Lung (tissue), 12 donors: ENCODE data around the gene RABGAP1L. TPM values are rescaled to one million over a fixed set of nuclear protein-coding genes. Genes with fewer than 3 reads are reported as not detected.

Experiments
- ATAC-seq: fragments of 200-7000 bp; cut with Tn5 transposase; one replicate; pipeline ENCODE4 v1.9.1; 2020; ENCODE audit warnings: moderate number of reproducible peaks; ENCODE audit not compliant: insufficient read depth, low FRiP score
- DNase-seq, 3 donors: peaks; one replicate each; pipeline ENCODE4 v3.0.0-alpha.2; 2013 to 2017
- H3K27ac ChIP-seq, 2 donors: one replicate each; pipeline ENCODE4 v1.5.1; 2013; ENCODE audit warnings: mild to moderate bottlenecking in 2 of 2, moderate library complexity in 2 of 2, control low read depth in 1 of 2, inconsistent platforms in 1 of 2, low read depth in 1 of 2, low read length in 1 of 2
- H3K27me3 ChIP-seq, 3 donors: one replicate each; pipeline ENCODE4 v1.5.1; 2013; ENCODE audit warnings: low read length in 2 of 3; ENCODE audit not compliant: control insufficient read depth in 3 of 3, insufficient read depth in 3 of 3
- H3K36me3 ChIP-seq, 4 donors: one replicate each; pipeline ENCODE4 v1.5.1; 2013; ENCODE audit warnings: low read length in 4 of 4, mild to moderate bottlenecking in 1 of 4, moderate library complexity in 1 of 4; ENCODE audit not compliant: control insufficient read depth in 4 of 4, insufficient read depth in 4 of 4
- H3K4me1 ChIP-seq, 5 donors: one replicate each; pipeline ENCODE4 v1.5.1; 2013; ENCODE audit warnings: low read length in 5 of 5, mild to moderate bottlenecking in 2 of 5, moderate library complexity in 1 of 5; ENCODE audit not compliant: control insufficient read depth in 5 of 5, insufficient read depth in 5 of 5
- H3K4me3 ChIP-seq: one replicate; pipeline ENCODE4 v1.5.1; 2013; ENCODE audit warnings: mild to moderate bottlenecking, control low read depth, moderate library complexity
- H3K9ac ChIP-seq, 2 donors: one replicate each; pipeline ENCODE4 v1.5.1; 2013; ENCODE audit warnings: low read length in 2 of 2, control low read depth in 1 of 2; ENCODE audit not compliant: insufficient read depth in 1 of 2
- H3K9me3 ChIP-seq, 4 donors: one replicate each; pipeline ENCODE4 v1.5.1; 2013; ENCODE audit warnings: low read length in 3 of 4, mild to moderate bottlenecking in 1 of 4, moderate library complexity in 1 of 4; ENCODE audit not compliant: control insufficient read depth in 4 of 4, insufficient read depth in 3 of 4
- CTCF ChIP-seq: IDR thresholded peaks from 2 replicates; pipeline ENCODE4 v1.5.1; 2012; ENCODE audit warnings: mild to moderate bottlenecking; ENCODE audit errors: control extremely low read depth, extremely low read depth
- WGBS, 2 donors: extraction: QIAGEN DNeasy Blood & Tissue Kit; methylation state at CpG; one replicate each; pipeline ENCODE4 v1.1.7; 2013; 5-methylcytosine and 5-hydroxymethylcytosine counted together
- polyA plus RNA-seq, 2 donors: library from polyadenylated mRNA; stranded (reverse); fragments of 200-250 nt; gene quantifications; one replicate each; pipeline ENCODE4 v1.2.1, GENCODE V29; 2013
- total RNA-seq, 2 donors: library from RNA; depleted of rRNA in 1 of 2; stranded (reverse); fragments of >200 nt in 1 of 2; gene quantifications; one replicate each; pipeline ENCODE4 v1.2.1, GENCODE V29; 2014 to 2021
- donor health status: control.
- donor health status: control.
- donor health status: Bipolar disorder and iron deficiency.
- donor health status: healthy.
- donor health status: DM: yes; HTN: yes; CAD: no.

RABGAP1L gene
- total and polyA plus RNA-seq, 4 donors, result 16.0 to 123 (median 44.5) TPM

- Histone ChIP-seq H3K4me1 (peaks cover 0 to 7% (median 2%) of the 10 kb centered on the region in 5 donors), H3K9me3 (peaks cover 0 to 3% (median 0%) of the 10 kb centered on the region in 4 donors), H3K4me3 (no peak overlapping the region), H3K9ac (no peak overlapping the region), H3K27me3 (no peaks in the 10 kb centered on the region), H3K36me3 (no peaks in the 10 kb centered on the region), H3K27ac (no peak overlapping the region)
- no peak for TF ChIP-seq CTCF
- no peak for DNase-seq
- ATAC-seq, result no peak
Observed at GRCh38 chr1:174445351-174445750, 286.0 kb downstream of the RABGAP1L start.

GRCh38 chr1:174445817-174446216, 286.5 kb downstream of the RABGAP1L start:
- Histone ChIP-seq H3K4me1 (peaks cover 0 to 7% (median 2%) of the 10 kb centered on the region in 5 donors), H3K36me3 (no peaks in the 10 kb centered on the region), H3K9me3 (peaks cover 0 to 3% (median 0%) of the 10 kb centered on the region in 4 donors), H3K27me3 (no peaks in the 10 kb centered on the region), H3K4me3 (no peak overlapping the region), H3K27ac (no peak overlapping the region), H3K9ac (no peak overlapping the region)
- no peak for TF ChIP-seq CTCF
- DNase-seq, result no peak
- 89 to 94% methylated on average over 6 of the region's 6 CpGs for WGBS, 2 donors
- ATAC-seq, result no peak

GRCh38 chr1:174447866-174448530, 288.7 kb downstream of the RABGAP1L start, which contains the start of gene GPR52:
Gene GPR52, plus strand, starts transcription at chr1:174447964. Its CDS starts 148 bp downstream, at chr1:174448112.
- Histone ChIP-seq H3K9me3 (peaks cover 0 to 3% (median 0%) of the 10 kb centered on the region in 4 donors), H3K9ac (no peak within 1 kb of the TSS), H3K27me3 (no peaks in the 10 kb centered on the region), H3K27ac (no peak within 1 kb of the TSS), H3K4me1 (peaks cover 0 to 7% (median 2%) of the 10 kb centered on the region in 5 donors), H3K36me3 (no peaks in the 10 kb centered on the region), H3K4me3 (no peak within 1 kb of the TSS)
- 91 to 95% methylated on average over 11 of the region's 11 CpGs for WGBS, 2 donors
- ATAC-seq (no peak), DNase-seq (no peak)
- no peak for TF ChIP-seq CTCF

- TF ChIP-seq CTCF, result no peak
- Histone ChIP-seq H3K9ac (no peak overlapping the region), H3K27me3 (no peaks in the 10 kb centered on the region), H3K9me3 (peaks cover 0 to 3% (median 0%) of the 10 kb centered on the region in 4 donors), H3K36me3 (no peaks in the 10 kb centered on the region), H3K4me1 (peaks cover 0 to 7% (median 2%) of the 10 kb centered on the region in 5 donors), H3K4me3 (no peak overlapping the region), H3K27ac (no peak overlapping the region)
- WGBS, 2 donors, result 64 to 76% methylated on average over 5 of the region's 5 CpGs
- DNase-seq (no peak), ATAC-seq (no peak)
Observed at GRCh38 chr1:174448531-174448883, 289.2 kb downstream of the RABGAP1L start.
